OCI-LY3 (cell line): ENCODE results near the gene TNS3.

Source experiments
- H2AFZ ChIP-seq: fragments of 200-600, 300-600 bp; shearing (Covaris generic); 2 replicates; pipeline ENCODE4 v1.6.0; 2014; ENCODE audit warnings: antibody characterized with exemption, low read depth, low read length
- H3K27ac ChIP-seq: fragments of 200-600, 300-600 bp; sonication (generic); 2 replicates; pipeline ENCODE4 v1.5.1; 2014; ENCODE audit warnings: mild to moderate bottlenecking, low read length, moderate library complexity, mixed read lengths
- H3K27me3 ChIP-seq: fragments of 200-600, 300-600 bp; sonication (generic); 2 replicates; pipeline ENCODE4 v1.6.1; 2014; ENCODE audit warnings: low read depth, low read length, mixed read lengths
- H3K36me3 ChIP-seq: fragments of 200-600, 300-600 bp; sonication (generic); replicated peaks from 2 replicates; pipeline ENCODE3; 2014; ENCODE audit warnings: low read depth, low read length, mixed read lengths
- H3K4me1 ChIP-seq: fragments of 300-600, 200-600 bp; sonication (generic); 2 replicates; pipeline ENCODE4 v1.6.1; 2014; ENCODE audit warnings: low read length, mixed read lengths
- H3K4me2 ChIP-seq: fragments of 200-600, 300-600 bp; sonication (generic); 2 replicates; pipeline ENCODE4 v1.6.1; 2014; ENCODE audit warnings: low read length, mixed read lengths
- H3K4me3 ChIP-seq: fragments of 300-600, 200-600 bp; sonication (generic); 2 replicates; pipeline ENCODE4 v1.5.1; 2014; ENCODE audit warnings: antibody characterized with exemption, mild to moderate bottlenecking, low read length, moderate library complexity
- H3K79me2 ChIP-seq: fragments of 300-600, 200-600 bp; shearing (Covaris generic); 2 replicates; pipeline ENCODE4 v1.6.1; 2014; ENCODE audit warnings: mild to moderate bottlenecking, low read length, mixed read lengths
- H3K9ac ChIP-seq: fragments of 300-600, 200-600 bp; shearing (Covaris generic); 2 replicates; pipeline ENCODE4 v1.6.0; 2014; ENCODE audit warnings: mild to moderate bottlenecking, low read length, moderate library complexity
- H3K9me3 ChIP-seq: fragments of 200-600, 300-600 bp; shearing (Covaris generic); 2 replicates; pipeline ENCODE4 v1.6.1; 2014; ENCODE audit warnings: low read length, mixed read lengths; ENCODE audit not compliant: insufficient read depth
- H4K20me1 ChIP-seq: fragments of 200-600, 300-600 bp; sonication (generic); 2 replicates; pipeline ENCODE4 v1.6.1; 2016; ENCODE audit warnings: low read length, mixed read lengths; ENCODE audit not compliant: insufficient read depth
- CTCF ChIP-seq: fragments of 200-600, 300-600 bp; sonication (generic); IDR thresholded peaks from 2 replicates; pipeline ENCODE4 v1.5.1; 2014; ENCODE audit warnings: antibody characterized with exemption, low read length, low read depth
- EZH2phosphoT487 ChIP-seq: fragments of 200-600 bp; shearing (Covaris generic); IDR thresholded peaks from 2 replicates; pipeline ENCODE4 v1.6.1; 2018; ENCODE audit warnings: antibody characterized with exemption, mixed run types, low read depth

Gene TNS3

GRCh38 chr7:47356261-47356660 is 225.7 kb downstream of the TNS3 start:
- H3K79me2 ChIP-seq, result 0 out of 2 replicates have a peak, but pooled peaks cover 4% of the 10 kb centered on the region
- no peaks in the 10 kb centered on the region for H3K36me3 ChIP-seq

GRCh38 chr7:47355684-47356083 is 226.2 kb downstream of the TNS3 start:
- TF ChIP-seq EZH2phosphoT487 (no peak), CTCF (no peak)
- H3K4me3 ChIP-seq, result no peak overlapping the region
- no peak overlapping the region for H3K4me2 ChIP-seq
- no peaks in the 10 kb centered on the region for H3K36me3 ChIP-seq
- H3K9ac ChIP-seq, result no peak overlapping the region
- no peaks in the 10 kb centered on the region; the same call in 1 of the 2 replicates for H4K20me1 ChIP-seq
- H2AFZ ChIP-seq, result no peak overlapping the region
- H3K79me2 ChIP-seq, result 0 out of 2 replicates have a peak, but pooled peaks cover 4% of the 10 kb centered on the region
- H3K27me3 ChIP-seq, result no peaks in the 10 kb centered on the region
- no peak overlapping the region for H3K27ac ChIP-seq
- no peaks in the 10 kb centered on the region for H3K4me1 ChIP-seq
- H3K9me3 ChIP-seq, result no peaks in the 10 kb centered on the region

More at GRCh38 chr7:47356261-47356660, 225.7 kb downstream of the TNS3 start:
- Histone ChIP-seq H4K20me1 (no peaks in the 10 kb centered on the region; the same call in 1 of the 2 replicates), H3K4me2 (no peak overlapping the region), H3K9me3 (no peaks in the 10 kb centered on the region), H3K27ac (no peak overlapping the region), H3K4me1 (no peaks in the 10 kb centered on the region), H2AFZ (no peak overlapping the region), H3K9ac (no peak overlapping the region), H3K27me3 (no peaks in the 10 kb centered on the region), H3K4me3 (no peak overlapping the region)
- no peak for TF ChIP-seq CTCF
- TF ChIP-seq EZH2phosphoT487, result no peak

GRCh38 chr7:47354831-47355541 is 226.9 kb downstream of the TNS3 start:
- Histone ChIP-seq H3K4me3 (no peak overlapping the region), H3K9me3 (no peaks in the 10 kb centered on the region), H3K79me2 (0 out of 2 replicates have a peak, but pooled peaks cover 4% of the 10 kb centered on the region), H3K36me3 (no peaks in the 10 kb centered on the region), H3K9ac (no peak overlapping the region), H2AFZ (no peak overlapping the region), H3K4me2 (no peak overlapping the region), H3K27ac (no peak overlapping the region), H4K20me1 (no peaks in the 10 kb centered on the region; the same call in 1 of the 2 replicates), H3K27me3 (no peaks in the 10 kb centered on the region), H3K4me1 (no peaks in the 10 kb centered on the region)
- TF ChIP-seq CTCF (no peak), EZH2phosphoT487 (no peak)

- Histone ChIP-seq H3K4me2 (no peak overlapping the region), H3K27ac (no peak overlapping the region), H3K27me3 (no peaks in the 10 kb centered on the region), H2AFZ (no peak overlapping the region), H3K9me3 (no peaks in the 10 kb centered on the region), H3K4me1 (no peaks in the 10 kb centered on the region), H3K79me2 (0 out of 2 replicates have a peak, but pooled peaks cover 2% of the 10 kb centered on the region), H3K4me3 (no peak overlapping the region), H3K9ac (no peak overlapping the region), H3K36me3 (no peaks in the 10 kb centered on the region), H4K20me1 (no peaks in the 10 kb centered on the region; the same call in 1 of the 2 replicates)
- no peak for TF ChIP-seq EZH2phosphoT487
- TF ChIP-seq CTCF, result no peak
Measured at GRCh38 chr7:47354071-47354470, 227.8 kb downstream of the TNS3 start.
